Measurements from ENCODE around the gene GRIN2D.

GRIN2D gene

DNA sequence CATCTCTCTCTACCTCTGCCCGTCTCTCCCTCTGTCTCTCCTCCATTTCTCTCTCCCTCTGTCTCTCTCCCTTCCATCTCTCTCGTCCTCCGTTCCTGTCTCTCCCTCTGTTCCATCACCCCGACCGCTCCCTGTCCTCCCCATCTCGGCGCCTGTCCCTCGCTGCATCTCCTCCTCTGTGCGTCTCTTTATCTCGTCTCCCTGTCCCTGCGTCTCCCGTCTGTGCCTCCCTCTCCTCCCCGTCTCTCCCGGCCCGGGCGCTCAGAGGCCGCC is 4.6 kb downstream of the GRIN2D start:
- DNase-seq (ENCODE audit: low read depth) = no peak

GRCh38 chr19:48398375-48399235 is 5.1 kb downstream of the GRIN2D start:
- DNase-seq (ENCODE audit: low read depth) = peak; percentile 77

DNA sequence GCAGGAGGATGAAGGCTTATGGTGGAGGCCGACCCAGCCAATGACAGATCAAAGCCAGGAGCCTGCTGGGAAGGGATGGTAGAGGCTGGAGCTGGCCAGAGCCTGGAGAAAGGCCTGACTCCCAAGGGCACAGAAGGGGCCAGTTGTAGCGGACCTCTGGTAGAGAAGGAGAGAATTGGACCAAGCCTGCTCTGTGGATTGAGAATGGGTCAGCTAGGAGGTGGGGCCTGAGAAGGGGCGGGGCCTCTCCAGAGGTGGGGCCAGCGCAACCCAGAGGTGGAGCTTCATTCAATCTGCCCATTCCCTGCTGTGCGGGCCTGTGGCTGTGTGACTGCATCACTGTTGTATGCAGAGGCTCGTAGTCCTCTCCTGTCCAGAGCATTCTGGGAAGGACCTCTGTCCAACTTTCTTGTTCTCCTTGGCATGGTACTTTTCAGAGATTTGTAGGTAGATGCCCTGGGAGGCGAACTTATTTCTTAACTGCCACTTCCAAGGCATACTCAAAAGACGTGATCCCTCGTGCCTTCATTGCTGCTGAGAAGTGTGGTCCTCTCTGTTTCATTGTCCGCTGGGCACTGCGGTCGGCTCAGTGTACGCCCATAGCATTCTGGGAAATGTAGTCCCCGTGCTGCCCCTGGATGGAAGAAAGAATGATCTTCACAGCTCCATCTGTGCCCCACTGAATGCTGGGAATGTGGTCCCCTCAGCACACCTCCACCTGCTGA is 6.7 kb downstream of the GRIN2D start:
- DNase-seq (ENCODE audit: low read depth) = no peak

GRCh38 chr19:48401287-48401686 is 7.8 kb downstream of the GRIN2D start:
- DNase-seq (ENCODE audit: low read depth) = no peak

DNA sequence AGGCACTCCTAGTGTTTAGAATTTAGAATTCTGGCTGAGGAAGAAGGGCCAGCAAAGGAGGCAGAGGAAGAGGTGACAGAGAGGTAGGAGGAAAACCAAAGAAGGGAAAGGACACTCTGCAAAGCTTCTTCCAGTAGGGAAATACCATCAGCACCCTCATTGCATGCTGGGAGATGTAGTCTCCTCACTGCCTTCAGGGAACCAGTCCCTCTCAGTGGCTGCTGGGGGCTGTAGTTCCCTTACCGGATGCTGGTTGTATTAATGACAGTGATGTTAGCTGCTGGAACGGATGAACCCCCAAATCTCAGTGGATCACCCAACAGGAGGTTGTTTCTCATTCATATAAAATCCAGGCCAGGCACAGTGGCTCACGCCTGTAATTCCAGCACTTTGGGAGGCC is 10.1 kb downstream of the GRIN2D start:
- no peak for DNase-seq (ENCODE audit: low read depth)

DNA sequence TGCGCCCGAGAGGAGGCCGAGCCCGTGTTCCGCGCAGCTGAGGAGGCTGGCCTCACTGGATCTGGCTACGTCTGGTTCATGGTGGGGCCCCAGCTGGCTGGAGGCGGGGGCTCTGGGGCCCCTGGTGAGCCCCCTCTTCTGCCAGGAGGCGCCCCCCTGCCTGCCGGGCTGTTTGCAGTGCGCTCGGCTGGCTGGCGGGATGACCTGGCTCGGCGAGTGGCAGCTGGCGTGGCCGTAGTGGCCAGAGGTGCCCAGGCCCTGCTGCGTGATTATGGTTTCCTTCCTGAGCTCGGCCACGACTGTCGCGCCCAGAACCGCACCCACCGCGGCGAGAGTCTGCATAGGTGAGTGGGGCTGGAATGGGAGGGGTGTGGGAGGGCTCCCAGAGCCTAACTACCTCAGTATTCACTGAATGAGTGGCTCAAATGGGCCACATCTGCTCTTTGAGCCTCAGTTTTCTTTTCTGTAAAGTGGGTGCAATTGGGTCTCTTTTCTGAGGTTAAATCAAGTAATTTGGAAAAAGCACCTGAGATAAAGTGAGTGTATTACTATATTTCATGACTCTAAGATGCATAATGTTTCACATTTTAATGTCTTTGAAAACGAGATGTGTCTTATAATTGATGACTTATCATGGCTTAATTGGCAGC is 11.7 kb downstream of the GRIN2D start:
- no peak for DNase-seq (ENCODE audit: low read depth)

DNA sequence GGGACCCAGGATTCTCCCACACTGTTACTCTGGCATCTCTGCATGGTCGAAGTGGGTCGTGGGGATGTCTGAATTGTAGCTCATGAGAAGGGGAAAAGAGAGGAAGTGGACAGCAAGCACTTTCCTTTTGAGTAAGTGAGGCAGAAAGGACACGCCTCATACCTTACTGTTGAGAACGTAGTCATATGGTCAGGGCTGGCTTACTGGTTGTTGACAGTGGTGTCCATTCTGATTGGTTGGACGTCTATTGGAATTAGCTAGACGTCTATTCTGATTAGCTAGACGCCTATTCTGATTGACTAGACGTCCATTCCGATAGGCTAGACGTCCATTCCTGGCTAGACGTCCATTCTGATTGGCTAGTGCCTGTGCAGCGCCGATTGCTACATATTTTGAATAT is 12.4 kb downstream of the GRIN2D start:
- no peak for DNase-seq (ENCODE audit: low read depth)

DNA sequence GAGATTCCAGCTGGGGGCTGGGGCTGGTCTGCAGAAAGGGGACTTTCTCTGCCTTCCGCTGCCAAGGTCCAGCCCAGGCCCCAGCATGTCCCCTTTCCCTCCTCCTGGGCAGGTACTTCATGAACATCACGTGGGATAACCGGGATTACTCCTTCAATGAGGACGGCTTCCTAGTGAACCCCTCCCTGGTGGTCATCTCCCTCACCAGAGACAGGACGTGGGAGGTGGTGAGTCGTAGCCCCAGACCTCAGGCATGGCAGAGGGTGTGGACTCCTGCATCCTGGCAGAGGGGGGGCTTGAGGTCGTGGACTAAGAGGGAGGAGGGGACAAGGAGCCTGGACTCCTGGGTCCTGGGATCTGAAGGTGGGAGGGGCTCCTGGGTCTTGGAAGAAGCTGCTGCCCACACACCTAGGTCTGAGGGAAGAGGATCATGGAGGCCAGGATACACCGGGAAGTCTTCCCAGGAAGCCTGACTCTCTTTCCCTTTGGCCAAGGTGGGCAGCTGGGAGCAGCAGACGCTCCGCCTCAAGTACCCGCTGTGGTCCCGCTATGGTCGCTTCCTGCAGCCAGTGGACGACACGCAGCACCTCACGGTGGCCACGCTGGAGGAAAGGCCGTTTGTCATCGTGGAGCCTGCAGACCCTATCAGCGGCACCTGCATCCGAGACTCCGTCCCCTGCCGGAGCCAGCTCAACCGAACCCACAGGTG is 20.6 kb downstream of the GRIN2D start:
- DNase-seq (ENCODE audit: low read depth) = no peak

DNA sequence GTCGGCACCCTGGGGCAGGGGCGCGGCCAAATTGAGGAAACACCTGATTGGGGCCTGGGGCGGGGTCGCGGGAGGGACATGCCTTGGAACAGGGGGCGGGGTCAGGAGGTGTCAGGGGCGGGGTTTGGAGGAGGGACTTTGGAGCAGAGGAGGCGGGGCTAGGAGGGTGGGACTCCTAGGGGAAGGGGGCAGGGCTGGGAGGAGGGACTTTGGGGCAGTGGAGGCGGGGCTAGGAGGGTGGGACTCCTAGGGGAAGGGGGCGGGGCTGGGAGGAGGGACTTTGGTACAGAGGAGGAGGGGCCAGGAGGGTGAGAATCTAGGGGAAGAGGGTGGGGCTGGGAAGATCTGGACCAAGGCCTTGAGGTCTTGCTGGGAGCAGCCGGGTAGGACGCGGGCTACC is 21.9 kb downstream of the GRIN2D start:
- DNase-seq (ENCODE audit: low read depth) = peak; percentile 51

DNA sequence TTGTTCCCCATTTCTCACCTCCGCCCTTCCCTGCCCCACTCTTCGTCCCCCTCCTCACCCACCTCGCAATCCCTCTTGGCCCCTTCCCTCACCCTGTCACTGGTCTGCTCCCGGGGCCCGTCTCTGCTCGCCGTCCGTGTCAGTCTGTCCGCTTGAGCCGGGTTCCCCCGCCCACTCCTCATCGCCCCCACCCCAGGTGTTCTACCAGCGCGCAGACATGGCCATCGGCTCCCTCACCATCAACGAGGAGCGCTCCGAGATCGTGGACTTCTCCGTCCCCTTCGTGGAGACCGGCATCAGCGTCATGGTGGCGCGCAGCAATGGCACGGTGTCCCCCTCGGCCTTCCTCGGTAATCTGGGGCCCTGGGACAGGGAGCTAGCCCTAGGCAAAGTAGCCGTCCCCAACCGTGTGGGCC is 22.3 kb downstream of the GRIN2D start:
- DNase-seq (ENCODE audit: low read depth) = no peak

DNA sequence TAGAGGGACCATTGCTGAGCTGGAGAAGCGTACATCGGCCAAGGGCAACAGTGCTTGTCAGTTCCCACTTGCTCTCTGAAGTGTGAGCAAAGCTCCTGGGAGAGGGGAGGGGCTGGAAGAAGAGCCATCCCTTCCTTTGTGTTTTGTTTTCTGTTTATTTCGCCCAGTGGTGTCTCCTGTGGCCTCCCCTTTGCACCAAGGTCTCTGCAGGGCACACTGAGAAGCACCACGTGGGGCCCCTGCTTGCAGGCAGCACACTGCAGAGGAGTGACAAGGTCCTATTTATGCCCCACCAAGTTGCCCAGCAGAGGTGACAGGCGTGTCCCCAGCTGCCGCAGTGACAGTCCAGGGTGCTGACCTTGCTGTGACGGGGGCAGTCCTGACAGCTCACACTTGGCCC is 24.0 kb downstream of the GRIN2D start:
- DNase-seq (ENCODE audit: low read depth) = no peak

GRCh38 chr19:48418317-48419064 is 25.0 kb downstream of the GRIN2D start:
- DNase-seq (ENCODE audit: low read depth) = no peak

DNA sequence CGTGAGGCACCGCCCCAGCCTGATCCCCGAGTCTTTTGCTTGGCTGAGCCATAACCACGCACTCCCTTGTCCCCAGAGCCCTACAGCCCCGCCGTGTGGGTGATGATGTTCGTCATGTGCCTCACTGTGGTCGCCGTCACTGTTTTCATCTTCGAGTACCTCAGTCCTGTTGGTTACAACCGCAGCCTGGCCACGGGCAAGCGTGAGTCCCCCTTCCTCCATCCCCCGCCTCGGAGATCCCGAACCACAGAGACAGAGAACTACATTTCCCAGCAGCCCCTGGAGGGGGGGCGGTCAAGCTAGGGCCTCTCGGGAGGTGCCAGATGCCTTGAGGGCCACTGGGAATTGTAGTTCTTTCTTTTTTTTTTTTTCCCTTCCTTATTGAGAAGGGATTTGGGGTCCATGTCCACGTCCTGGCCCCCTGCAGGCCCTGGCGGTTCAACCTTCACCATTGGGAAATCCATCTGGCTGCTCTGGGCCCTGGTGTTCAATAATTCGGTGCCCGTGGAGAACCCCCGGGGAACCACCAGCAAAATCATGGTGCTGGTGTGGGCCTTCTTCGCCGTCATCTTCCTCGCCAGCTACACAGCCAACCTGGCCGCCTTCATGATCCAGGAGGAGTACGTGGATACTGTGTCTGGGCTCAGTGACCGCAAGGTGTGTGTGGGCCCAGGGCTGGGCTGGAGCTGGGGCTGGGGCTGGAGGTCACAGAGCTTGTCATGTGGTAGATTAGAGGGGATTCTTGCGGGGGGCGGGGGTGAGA is 25.9 kb downstream of the GRIN2D start:
- peak; percentile 63 for DNase-seq (ENCODE audit: low read depth)

GRCh38 chr19:48421548-48421947 is 28.1 kb downstream of the GRIN2D start:
- no peak for DNase-seq (ENCODE audit: low read depth)

DNA sequence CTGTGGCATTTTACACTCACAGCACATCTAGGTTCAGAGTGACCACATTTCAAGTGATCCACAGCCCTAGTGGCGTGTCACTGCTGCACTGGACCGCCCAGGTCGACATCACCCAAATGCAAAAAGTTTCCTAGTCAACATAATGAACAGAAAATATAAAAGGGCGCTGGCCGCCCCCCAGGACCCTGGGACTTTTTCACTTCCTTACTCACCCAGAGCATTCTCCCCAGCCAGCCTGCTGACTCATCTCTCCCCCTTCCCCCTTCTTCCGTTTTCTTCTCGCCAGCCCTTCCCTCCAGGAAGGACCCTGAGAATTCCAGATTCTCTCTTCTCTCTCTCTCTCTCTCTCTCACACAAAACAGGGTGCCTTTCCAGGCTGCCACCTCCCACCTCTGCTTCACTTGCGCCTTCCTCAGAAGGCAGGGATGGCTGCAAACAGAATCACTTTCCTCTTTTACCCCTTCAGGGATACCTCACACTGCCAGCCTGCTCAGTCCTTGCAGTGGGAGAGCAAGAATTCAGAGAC is 31.3 kb downstream of the GRIN2D start:
- DNase-seq (ENCODE audit: low read depth) = no peak

- DNase-seq (ENCODE audit: low read depth) = no peak
Observed at GRCh38 chr19:48428670-48429069, 35.2 kb downstream of the GRIN2D start.

GRCh38 chr19:48433337-48433736 is 39.9 kb downstream of the GRIN2D start:
- DNase-seq (ENCODE audit: low read depth) = no peak

DNA sequence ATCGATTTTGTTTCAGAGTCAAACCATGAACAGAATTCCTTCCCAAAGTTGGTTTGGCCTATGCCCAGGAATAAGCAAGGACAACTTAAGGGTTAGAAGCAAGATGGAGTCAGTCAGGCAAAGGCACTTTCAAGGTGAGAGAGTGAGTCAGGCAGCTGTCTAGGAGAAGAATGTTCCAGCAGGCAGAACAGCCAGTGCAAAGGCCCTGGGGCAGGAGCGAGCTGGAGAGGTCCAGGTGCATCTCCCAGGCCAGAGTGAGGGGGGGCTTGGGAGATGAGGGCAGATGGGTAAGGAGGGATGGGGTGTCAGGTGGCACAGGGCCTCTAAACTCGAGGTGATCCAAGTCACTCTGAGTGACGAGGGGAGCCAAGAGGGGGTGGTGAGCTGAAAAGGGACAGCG is 43.1 kb downstream of the GRIN2D start:
- DNase-seq (ENCODE audit: low read depth) = no peak

DNA sequence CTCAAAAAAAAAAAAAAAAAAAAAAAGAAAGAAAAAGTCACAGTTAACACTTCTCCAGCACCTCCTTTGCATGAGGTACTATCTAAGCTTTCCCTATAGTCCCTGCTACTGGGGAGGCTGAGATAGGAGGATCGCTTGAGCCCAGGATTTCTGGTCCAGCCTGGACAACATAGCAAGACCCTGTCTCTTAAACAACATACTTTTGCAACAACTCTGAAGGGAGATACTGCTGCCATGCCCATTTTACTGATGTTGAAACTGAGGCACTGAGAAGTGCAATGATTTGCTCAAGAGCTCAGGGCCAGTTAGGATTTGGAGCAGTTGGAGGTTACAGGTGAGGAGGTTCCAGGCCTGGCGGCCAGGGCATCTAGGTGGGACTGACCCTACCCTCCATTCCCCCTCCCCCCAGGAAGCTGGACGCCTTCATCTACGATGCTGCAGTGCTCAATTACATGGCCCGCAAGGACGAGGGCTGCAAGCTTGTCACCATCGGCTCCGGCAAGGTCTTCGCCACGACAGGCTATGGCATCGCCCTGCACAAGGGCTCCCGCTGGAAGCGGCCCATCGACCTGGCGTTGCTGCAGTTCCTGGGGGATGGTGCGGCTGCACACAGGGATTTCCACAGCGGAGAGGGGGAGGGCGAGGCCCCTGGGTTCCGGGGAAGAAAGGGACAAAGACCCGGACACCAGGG is 48.0 kb downstream of the GRIN2D start:
- DNase-seq (ENCODE audit: low read depth) = no peak
